K562 (cell line): ENCODE measurements around the gene GATC. TPM values are rescaled to one million over a fixed set of nuclear protein-coding genes. Genes with fewer than 3 reads are reported as not detected.

Experiments used
- CCNT2 ChIP-seq: IDR thresholded peaks from 2 replicates; pipeline ENCODE4 v1.6.1; 2011; ENCODE audit warnings: borderline replicate concordance, low read depth, mild to moderate bottlenecking, moderate library complexity, mixed read lengths, low read length; ENCODE audit not compliant: insufficient read length; ENCODE audit errors: extremely low read depth
- GABPA ChIP-seq: fragments of 200-800 bp; sonication (Bioruptor generic); conservative IDR thresholded peaks from 2 replicates; pipeline ENCODE4 v1.6.1; 2016; ENCODE audit warnings: low read depth, missing genetic modification characterization, missing compliant biosample characterization
- JUN ChIP-seq, 2 experiments: sonication (generic) in 1 of 2; formaldehyde crosslinking in 1 of 2; IDR thresholded peaks; 2 replicates each; pipeline versions ENCODE4 v1.6.1 to v1.8.0; 2012 to 2022; ENCODE audit warnings: borderline replicate concordance in 2 of 2, mild to moderate bottlenecking in 2 of 2, improper control_type of control experiment in 1 of 2, low read depth in 1 of 2, low read length in 1 of 2, missing genetic modification reagents in 1 of 2
- MCM2 ChIP-seq: fragments of 450-650 bp; IDR thresholded peaks from 2 replicates; pipeline ENCODE4 v1.6.1; 2017; ENCODE audit warnings: low read depth, mild to moderate bottlenecking
- MEF2D ChIP-seq: conservative IDR thresholded peaks from 2 replicates; pipeline ENCODE4 v1.6.1; 2016; ENCODE audit warnings: low read depth, missing genetic modification characterization, missing compliant biosample characterization
- RFX5 ChIP-seq: IDR thresholded peaks from 2 replicates; pipeline ENCODE4 v1.6.1; 2011; ENCODE audit warnings: low read depth, mild to moderate bottlenecking, improper control_type of control experiment, low read length
- SREBF2 ChIP-seq: sonication (generic); formaldehyde crosslinking; IDR thresholded peaks from 2 replicates; pipeline ENCODE4 v1.4.0; 2020; ENCODE audit warnings: mild to moderate bottlenecking, missing genetic modification reagents
- SRSF1 ChIP-seq: fragments of 200-400 bp; formaldehyde crosslinking; IDR thresholded peaks from 2 replicates; pipeline ENCODE4 v1.6.1; 2017; ENCODE audit warnings: mild to moderate bottlenecking, low read depth, low read length, moderate library complexity
- STAT5B ChIP-seq: fragments of 250-450 bp; sonication (Bioruptor Pico); IDR thresholded peaks from 2 replicates; pipeline ENCODE4 v1.8.0; 2021; ENCODE audit warnings: mild to moderate bottlenecking, inconsistent platforms
- TFE3 ChIP-seq: fragments of 450-650 bp; formaldehyde crosslinking; IDR thresholded peaks from 2 replicates; pipeline ENCODE4 v1.4.0; 2020; ENCODE audit warnings: mild to moderate bottlenecking, mixed read lengths
- ZNF609 ChIP-seq: sonication (generic); formaldehyde crosslinking; IDR thresholded peaks from 2 replicates; pipeline ENCODE4 v1.8.1; 2023; ENCODE audit warnings: missing genetic modification reagents, mild to moderate bottlenecking, borderline replicate concordance
- polyA plus RNA-seq, 8 experiments: library from polyadenylated mRNA; depleted of rRNA in 4 of 8; stranded (reverse) in 5 of 8; unstranded in 3 of 8; fragments of >200 nt; fragmentation: Nextera tagmentation in 2 of 8; fragmentation: Illumina TruSeq in 1 of 8; extraction: Ambion mirVana in 2 of 8; extraction: Trizol in 1 of 8; gene quantifications; 2 replicates each; pipeline versions ENCODE4 v1.2.1 to v1.2.3, GENCODE V29; 2011 to 2014; ENCODE audit warnings: inconsistent platforms in 1 of 8, missing spikeins in 1 of 8
- total RNA-seq, 7 experiments: library from RNA; depleted of rRNA in 6 of 7; stranded (reverse); fragments of >200 nt in 6 of 7; fragmentation: Illumina TruSeq in 2 of 7; extraction: Trizol in 2 of 7; gene quantifications; 2 replicates each; pipeline versions ENCODE4 v1.2.1 to v1.2.3, GENCODE V29; 2011 to 2021; ENCODE audit warnings: low replicate concordance in 1 of 7
- TF ChIP-seq, protein P1 (sequence below): fragments of 250-450 bp; sonication (Bioruptor Pico); IDR thresholded peaks from 2 replicates; pipeline ENCODE4 v1.8.0; 2022; ENCODE audit warnings: moderate library complexity, mild to moderate bottlenecking, inconsistent platforms
- TF ChIP-seq, protein P2 (sequence below): fragments of 450-650 bp; formaldehyde crosslinking; conservative IDR thresholded peaks from 2 replicates; pipeline ENCODE4 v1.4.0; 2022; ENCODE audit warnings: mild to moderate bottlenecking, missing genetic modification characterization

The GATC gene
- total and polyA plus RNA-seq, 9 of the 15 experiments (the other 6 are each of a cell fraction or from before 2014, with no cell fraction given), result 5.8 to 52.6 (median 28.2) TPM

DNA sequence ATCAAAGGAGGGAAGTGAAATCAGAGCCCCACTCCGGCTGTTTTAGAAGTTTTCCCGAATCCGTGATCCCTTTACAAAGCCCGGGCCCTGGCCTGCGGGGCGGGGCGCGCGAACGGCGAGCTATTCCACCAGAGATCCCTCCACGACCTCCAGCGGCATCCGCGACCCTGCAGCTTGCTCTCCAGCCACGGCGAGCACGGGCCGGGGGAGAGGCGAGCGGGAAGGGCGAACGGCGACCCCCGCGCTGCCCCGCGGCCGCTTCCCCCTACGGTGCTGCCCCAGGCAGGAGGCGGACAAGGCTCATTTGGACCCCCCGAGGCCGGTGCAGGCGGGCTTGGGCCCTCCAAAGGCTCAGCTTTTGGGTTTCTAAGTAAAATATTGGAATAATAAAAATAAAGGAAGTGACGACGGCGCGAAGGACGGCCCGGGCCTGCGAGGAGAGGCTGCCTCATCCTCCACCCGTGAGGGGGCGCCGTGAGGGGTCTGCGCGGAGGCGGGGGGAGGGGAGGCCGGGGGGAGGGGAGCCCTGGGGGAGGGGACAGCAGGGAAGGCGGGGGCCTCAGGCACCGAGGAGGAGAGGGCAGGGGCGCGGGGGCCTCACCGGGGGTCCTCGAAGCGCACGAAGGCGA is 22.7 kb downstream of the GATC start (continued):
- TF ChIP-seq ZNF609 (no peak), GABPA (tag) (peak; percentile 78), MCM2 (no peak), MEF2D (tag) (no peak), SRSF1 (no peak), RFX5 (no peak), TFE3 (CRISPR knock-in tag) (no peak), SREBF2 (CRISPR knock-in tag) (no peak), STAT5B (CRISPR knock-in tag) (no peak), JUN (IDR thresholded peaks at IDR 0.05; ENCODE audit: borderline replicate concordance, low read depth, low read length) (no peak), JUN (CRISPR knock-in tag; IDR thresholded peaks at IDR 0.05; ENCODE audit: borderline replicate concordance) (no peak), CCNT2 (peak; percentile 14)
- TF ChIP-seq, protein P1, sequence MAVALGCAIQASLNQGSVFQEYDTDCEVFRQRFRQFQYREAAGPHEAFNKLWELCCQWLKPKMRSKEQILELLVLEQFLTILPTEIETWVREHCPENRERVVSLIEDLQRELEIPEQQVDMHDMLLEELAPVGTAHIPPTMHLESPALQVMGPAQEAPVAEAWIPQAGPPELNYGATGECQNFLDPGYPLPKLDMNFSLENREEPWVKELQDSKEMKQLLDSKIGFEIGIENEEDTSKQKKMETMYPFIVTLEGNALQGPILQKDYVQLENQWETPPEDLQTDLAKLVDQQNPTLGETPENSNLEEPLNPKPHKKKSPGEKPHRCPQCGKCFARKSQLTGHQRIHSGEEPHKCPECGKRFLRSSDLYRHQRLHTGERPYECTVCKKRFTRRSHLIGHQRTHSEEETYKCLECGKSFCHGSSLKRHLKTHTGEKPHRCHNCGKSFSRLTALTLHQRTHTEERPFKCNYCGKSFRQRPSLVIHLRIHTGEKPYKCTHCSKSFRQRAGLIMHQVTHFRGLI (CRISPR knock-in tag), result no peak
- TF ChIP-seq, protein P2, sequence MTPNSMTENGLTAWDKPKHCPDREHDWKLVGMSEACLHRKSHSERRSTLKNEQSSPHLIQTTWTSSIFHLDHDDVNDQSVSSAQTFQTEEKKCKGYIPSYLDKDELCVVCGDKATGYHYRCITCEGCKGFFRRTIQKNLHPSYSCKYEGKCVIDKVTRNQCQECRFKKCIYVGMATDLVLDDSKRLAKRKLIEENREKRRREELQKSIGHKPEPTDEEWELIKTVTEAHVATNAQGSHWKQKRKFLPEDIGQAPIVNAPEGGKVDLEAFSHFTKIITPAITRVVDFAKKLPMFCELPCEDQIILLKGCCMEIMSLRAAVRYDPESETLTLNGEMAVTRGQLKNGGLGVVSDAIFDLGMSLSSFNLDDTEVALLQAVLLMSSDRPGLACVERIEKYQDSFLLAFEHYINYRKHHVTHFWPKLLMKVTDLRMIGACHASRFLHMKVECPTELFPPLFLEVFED, result no peak
